ENCODE data around the gene TAS2R16.

- no peak for TF ChIP-seq ZNF740 (CRISPR knock-in tag; IDR thresholded peaks at IDR 0.05)
- TF ChIP-seq NR3C1 (CRISPR knock-in tag; IDR thresholded peaks at IDR 0.05), result no peak
- no peak for TF ChIP-seq CTCF (CRISPR knock-in tag; IDR thresholded peaks at IDR 0.05)
- TF ChIP-seq TCF7L2 (IDR thresholded peaks at IDR 0.05; ENCODE audit: low read depth, low read length), result no peak
- no peak for TF ChIP-seq HDAC6 (IDR thresholded peaks at IDR 0.05; ENCODE audit: low read depth, low read length)
- no peak for TF ChIP-seq ZNF589 (CRISPR knock-in tag; conservative IDR thresholded peaks at IDR 0.05)
- no peak for TF ChIP-seq SMARCC2 (IDR thresholded peaks at IDR 0.05)
- no peak for TF ChIP-seq SMC3 (IDR thresholded peaks at IDR 0.05; ENCODE audit: low read length)
- no peak for TF ChIP-seq ZNF350 (CRISPR knock-in tag; IDR thresholded peaks at IDR 0.05; ENCODE audit: borderline replicate concordance, low read depth)
- TF ChIP-seq EP300 (IDR thresholded peaks at IDR 0.05; ENCODE audit: low read depth in 2 of 2, low read length in 2 of 2), result no peak
- no peak for TF ChIP-seq EP300 (CRISPR knock-in tag; IDR thresholded peaks at IDR 0.05; ENCODE audit: borderline replicate concordance)
- TF ChIP-seq EZH2 (conservative IDR thresholded peaks at IDR 0.05; ENCODE audit: low read depth, low read length), result no peak
- no peak for TF ChIP-seq BCLAF1 (IDR thresholded peaks at IDR 0.05)
- TF ChIP-seq ZNF577 (CRISPR knock-in tag; IDR thresholded peaks at IDR 0.05; ENCODE audit: borderline replicate concordance, low read depth), result no peak
- no peak for TF ChIP-seq POLR2A (IDR thresholded peaks at IDR 0.05; ENCODE audit: insufficient read depth in 1 of 2, low read depth in 2 of 2, low read length in 2 of 2)
Measured at GRCh38 chr7:122983261-122983660, 12.2 kb downstream of the TAS2R16 start.

Measured in HepG2 (cell line).